GM21360 (cell line): Measurements from ENCODE around the gene UQCRHL.
A peak's percentile ranks its signal among the peaks of the same experiment; 100 is the strongest.
"Not testable (repeated sequence)": the region's sequence is repeated elsewhere in the genome, so short reads cannot be mapped to it uniquely, and the experiment has no call there.

Experiments
- ATAC-seq: cut with Tn5 transposase; IDR thresholded peaks from one replicate; pipeline ENCODE4 v1.9.1; 2021; ENCODE audit warnings: mild to moderate bottlenecking, moderate library complexity; ENCODE audit not compliant: unreplicated experiment

The UQCRHL gene

DNA sequence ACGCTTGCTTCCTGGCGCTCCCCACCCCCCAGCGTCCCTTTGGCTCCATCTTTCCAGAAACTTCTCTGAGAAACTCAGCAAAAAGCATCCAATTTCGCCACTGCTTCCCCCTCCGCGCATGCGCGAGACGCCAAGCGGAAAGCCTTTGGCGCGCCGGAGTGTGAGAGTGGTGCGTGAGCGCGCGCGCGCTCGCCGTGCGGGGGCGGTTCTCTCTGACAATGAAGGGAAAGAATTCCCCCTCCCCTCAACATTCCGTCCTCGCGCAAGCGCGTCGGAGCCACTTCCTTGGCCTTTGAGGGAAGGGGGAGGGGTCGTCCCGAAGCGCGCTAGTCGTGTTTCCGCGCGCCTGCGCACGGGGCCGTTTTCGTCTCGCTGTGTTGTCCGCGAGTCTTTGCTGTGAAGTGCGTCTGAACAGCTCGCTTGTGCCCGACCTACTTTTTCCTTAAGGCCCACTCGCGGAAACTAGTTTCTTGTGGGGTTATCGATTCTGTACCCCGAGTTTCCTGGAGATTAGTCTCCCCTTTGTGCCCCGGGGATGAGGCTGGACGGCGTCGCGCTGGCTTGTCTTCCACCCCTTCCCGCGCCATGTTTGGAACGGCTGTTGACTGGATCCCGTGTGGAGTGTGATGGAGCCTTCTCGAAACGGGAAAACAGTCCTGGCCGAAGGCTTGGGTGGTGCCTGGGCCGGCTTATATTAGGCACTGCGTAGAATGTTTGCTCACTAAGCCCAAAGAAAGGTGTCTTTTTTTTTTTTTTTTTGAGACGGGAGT lies 28.5 kb upstream of the UQCRHL start:
- peak; percentile 41 for ATAC-seq

- ATAC-seq: peak; percentile 8
Measured at GRCh38 chr1:15835205-15835740, 27.8 kb upstream of the UQCRHL start.

DNA sequence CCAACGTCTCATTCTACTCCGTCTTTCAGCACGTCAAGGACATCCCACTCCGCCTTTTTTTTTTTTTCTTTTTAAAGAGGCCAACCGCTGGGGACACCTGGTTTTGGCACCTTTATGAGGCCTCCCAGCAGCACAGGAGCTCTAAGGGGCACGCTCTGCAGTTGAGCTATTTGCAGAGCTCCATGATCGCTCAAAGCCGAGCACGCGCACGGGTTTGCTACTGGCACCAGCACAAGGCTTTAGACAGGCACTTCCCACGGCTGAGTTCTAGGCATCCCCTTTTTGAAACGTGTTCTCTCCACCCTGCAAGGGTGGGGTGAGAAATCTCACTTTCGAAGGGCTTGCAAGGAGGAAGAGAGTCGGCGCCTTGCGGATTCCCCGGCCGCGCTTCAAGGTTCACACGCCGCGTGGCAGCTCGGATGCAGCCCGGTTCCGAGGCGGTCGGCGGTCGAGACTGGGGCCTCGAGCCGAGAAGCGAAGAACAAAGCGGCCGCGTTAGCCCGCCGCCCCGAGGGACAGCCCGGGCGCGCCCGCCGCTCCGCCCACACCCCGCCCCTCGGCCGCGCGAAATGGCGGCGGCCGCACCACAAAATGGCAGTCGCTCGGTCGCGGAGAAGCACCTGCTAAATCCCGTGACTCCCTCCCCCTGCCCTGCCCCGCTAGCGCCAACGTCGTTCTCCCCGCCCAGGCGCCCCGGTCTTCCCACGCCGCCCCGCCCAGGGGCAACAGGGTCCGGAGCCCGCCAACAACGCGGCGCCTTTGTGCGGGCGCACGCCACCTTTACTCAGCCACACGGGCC lies 27.2 kb upstream of the UQCRHL start:
- ATAC-seq: peak; percentile 44

GRCh38 chr1:15833842-15834405 lies 26.5 kb upstream of the UQCRHL start:
- no peak for ATAC-seq

GRCh38 chr1:15833069-15833679 lies 25.7 kb upstream of the UQCRHL start:
- ATAC-seq: no peak

DNA sequence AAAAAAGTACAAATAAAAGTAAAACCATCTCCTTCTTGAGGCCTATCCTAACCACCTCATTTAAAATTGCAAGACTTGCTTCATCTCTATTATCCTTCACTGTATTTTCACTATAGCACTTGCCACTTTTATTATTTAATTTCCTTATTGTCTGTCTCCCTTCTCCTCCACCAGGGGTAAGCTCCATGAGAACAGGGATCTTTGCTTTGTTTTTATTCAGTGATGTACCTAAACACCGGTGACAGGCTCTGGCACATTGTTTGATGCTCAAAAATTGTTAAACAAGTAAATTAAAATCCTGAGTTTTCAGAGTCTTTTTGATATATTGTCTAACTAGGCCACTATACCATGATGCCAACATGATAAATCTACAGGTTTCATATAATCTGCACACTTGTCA lies 22.8 kb upstream of the UQCRHL start:
- no peak for ATAC-seq

GRCh38 chr1:15828931-15829330 lies 21.5 kb upstream of the UQCRHL start:
- ATAC-seq: not testable (repeated sequence)

DNA sequence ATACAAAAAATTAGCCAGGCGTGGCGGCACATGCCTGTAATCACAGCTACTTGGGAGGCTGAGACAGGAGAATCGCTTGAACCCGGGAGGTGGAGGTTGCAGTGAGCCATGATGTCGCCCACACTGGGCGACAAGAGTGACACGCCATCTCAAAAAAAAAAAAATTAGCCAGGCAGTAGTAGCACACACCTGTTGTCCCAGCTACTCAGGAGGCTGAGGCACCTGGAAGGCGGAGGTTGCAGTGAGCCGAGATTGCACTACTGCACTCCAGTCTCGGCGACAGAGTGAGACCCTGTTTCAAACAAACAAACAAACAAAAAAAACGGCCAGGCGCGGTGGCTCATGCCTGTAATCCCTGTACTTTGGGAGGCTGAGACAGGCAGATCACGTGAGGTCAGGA lies 20.1 kb upstream of the UQCRHL start:
- ATAC-seq: not testable (repeated sequence)

DNA sequence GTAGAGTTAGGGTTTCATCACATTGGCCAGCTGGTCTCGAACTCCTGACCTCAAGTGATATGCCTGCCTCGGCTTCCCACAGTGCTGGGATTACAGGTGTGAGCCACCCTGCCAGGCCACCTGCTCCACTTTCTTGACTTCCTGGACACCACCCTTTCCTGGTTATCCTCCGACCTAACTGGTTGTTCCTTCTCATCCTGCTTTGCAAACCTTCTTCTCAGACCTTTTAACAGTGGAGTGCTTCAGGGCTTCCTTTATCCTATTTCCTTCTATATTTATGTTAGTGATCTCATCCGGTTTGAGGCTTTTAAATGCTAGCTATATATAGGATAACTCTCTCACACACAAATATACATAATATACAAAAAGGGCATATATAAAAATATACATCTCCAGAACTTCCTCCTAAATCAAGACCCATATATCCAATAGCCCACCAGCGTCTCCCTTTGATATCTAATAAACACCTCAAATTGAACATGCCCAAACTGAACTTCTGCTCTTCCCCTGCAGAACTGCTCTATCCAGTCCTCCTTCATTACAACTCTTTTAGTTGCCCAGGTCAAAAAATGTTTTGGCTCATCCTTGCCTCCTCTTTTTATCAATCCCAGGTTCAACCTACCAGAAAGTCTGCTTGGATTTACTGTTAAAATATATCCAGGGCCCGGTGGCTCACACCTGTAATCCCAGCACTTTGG lies 19.5 kb upstream of the UQCRHL start:
- ATAC-seq: no peak

DNA sequence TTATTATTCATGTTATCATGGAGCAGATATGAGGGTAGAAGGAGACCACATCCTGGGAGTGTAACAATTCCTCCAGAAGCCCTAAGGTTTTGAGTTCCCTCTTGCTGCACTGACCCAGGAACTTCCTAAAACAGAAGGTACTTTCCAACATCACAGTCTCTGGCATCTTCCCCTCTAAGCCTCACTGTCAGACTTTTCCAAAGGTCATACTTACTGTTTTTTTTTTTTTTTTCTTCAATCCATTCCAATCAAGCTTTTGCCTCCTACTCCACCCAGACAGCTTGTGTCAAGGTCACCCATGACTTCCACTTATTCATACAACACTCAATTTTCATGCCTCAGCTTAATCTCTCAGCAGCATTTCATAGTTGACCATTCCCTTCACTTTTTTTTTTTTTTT lies 18.4 kb upstream of the UQCRHL start:
- ATAC-seq: no peak

GRCh38 chr1:15820478-15820877 lies 13.0 kb upstream of the UQCRHL start:
- no peak for ATAC-seq

GRCh38 chr1:15816674-15817073 lies 9.2 kb upstream of the UQCRHL start:
- ATAC-seq: no peak

DNA sequence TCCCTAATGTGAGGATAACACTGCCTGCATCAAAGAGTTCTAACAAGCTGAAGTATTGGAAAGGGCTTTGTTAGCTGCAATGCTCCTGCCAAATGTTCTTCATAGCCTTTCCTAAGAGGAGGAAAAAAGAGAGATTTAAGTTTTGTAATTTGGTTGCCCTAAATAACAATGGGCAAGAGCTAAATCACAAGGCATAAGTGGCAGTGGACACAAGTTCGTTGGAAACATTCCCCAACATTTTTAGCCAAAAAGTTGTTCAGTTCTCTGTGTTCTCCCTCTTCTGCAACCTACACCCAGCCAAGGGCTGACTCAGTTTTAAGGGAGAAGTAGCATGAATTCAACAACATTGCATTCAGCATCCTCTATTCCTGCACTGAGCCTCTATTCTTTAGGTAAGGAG lies 2.6 kb upstream of the UQCRHL start:
- ATAC-seq: no peak

DNA sequence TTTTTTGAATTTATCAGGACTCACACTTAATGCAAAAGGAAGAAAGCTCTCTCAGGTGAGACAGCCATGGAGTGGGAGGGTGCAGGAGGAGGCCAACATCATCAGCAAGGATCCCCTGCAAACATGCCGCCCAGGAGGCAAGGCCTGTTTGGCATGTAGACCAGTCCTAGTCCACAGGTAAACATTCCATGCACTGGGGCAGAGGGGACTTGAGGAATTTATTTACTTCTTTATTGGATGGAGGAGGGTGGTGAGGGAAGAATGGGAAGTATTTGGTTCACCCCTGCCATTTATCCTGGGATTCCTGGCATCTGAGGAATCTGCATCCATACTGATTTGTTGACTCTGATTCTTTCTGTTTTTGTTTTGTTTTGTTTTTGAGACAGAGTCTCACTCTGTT lies 1.5 kb upstream of the UQCRHL start:
- no peak for ATAC-seq

DNA sequence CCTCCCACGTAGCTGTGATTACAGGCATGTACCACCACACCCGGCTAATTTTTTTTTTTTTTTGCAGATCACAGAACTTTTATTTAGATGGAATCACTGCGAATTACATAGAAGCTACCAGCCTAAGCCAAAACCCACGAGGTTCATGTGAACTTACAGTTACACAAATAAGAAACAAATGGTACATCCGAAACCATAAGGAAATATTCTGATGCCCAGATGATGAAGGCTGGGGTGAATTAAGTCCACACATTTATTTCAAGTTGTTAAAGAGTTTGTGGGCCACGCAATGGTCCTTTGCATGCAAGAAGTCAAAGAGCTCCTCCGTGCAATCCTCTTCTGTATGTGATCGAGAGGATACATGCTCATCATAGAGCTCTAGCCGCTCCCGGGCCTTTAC lies 328 bp downstream of the UQCRHL start:
- ATAC-seq: no peak

DNA sequence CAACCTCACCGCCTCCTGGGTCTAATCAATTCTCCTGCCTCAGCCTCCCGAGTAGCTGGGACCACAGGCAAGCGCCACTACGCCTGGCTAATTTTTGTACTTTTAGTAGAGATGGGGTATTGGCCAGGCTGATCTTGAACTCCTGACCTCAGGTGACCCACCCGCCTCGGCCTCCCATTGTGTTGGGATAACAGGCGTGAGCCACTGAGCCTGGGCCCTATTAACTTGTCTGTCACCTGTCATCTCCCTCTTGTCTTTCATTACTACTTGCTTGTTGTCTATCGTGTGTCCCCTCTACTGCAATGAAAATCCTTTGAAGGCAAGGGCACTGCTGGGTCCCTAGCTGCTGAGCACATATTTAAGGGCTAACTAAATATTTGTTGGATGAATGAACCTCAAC lies 3.4 kb downstream of the UQCRHL start:
- no peak for ATAC-seq

GRCh38 chr1:15803380-15803779 lies 4.1 kb downstream of the UQCRHL start:
- ATAC-seq: no peak

- no peak for ATAC-seq
Measured at GRCh38 chr1:15802234-15802965, 5.0 kb downstream of the UQCRHL start.

DNA sequence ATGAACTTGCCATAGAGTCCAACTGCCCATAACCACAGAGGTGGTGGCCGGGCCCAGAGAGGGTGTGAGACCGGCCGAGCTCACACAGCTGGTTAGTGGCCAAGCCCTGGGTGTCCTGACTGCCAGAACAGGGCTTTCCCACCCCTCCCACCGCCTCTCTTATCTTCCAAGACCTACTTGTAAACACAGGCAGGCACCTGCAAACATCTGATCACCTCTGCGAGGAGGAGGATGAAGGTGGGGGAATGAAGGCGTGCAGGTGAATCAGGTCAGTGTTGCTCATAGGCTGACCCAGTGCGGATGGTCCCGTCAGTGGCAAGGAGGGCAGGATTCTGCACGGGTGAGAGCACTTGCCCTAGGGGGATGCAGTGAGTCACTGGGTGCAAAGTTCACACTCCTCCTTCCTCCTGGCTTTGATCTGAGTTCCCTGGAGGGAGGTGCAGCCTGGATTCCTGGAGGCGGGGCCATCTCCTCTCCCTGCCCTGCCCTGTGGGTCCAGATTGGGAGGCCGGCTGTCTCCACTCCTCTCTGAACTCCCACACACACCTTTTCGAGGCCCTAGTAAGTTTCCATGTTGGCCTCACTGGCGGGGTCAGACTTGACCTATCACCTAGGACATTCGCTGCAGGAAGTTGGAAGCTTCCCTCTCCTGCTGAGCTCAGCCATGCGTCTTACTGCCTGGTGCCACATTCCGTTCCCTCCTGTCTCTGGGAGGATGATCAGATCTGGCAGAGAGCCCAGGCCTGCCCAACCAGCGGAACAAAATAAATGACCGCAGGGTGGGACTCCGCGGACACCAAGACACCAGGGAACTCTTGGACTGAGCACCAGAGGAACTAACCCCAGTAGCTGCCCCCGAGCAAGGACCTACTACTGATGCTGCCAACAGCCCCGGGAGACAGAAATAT lies 7.3 kb downstream of the UQCRHL start:
- ATAC-seq: no peak
